ENCODE results near the gene P2RX7.

DNA sequence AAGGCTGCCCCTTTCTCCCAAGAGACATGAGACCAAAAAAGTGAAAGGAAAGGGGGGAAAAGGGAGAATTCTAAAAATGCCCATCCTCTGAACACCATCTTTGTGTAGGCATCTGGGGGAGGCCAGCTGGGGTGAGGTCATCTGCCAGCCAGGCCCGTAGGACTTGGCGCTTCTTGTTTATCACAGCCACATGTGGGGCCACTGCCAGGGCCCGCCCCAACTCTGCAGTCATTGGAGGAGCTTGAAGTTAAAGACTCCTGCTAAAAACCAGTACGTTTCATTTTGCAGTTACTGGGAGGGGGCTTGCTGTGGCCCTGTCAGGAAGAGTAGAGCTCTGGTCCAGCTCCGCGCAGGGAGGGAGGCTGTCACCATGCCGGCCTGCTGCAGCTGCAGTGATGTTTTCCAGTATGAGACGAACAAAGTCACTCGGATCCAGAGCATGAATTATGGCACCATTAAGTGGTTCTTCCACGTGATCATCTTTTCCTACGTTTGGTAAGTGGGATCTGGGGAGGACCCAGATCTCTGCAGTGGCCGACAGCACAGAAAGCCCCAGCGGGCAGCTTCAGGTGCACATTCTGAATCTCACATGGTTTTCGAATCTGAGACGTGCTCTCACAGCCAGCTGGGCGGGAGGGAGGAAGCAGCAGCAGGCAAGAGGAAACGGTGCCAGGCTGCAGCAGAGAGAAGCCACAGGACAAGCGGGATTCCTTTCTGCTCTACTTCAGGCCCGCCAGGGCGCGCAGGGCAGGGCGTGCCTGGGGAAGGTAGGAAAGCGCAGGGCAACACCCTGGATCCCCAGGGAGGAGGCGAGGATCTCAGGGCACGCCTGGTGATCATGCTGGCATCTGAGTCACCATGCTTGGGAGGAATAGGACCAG, at the start of gene P2RX7:
- TF ChIP-seq POLR2A (IDR thresholded peaks at IDR 0.05; ENCODE audit: low read depth, low read length) (no peak), POLR2AphosphoS5 (IDR thresholded peaks at IDR 0.05; ENCODE audit: low read depth, low read length) (no peak), POU2F2 (IDR thresholded peaks at IDR 0.05; ENCODE audit: low read depth, low read length) (no peak), TAF1 (IDR thresholded peaks at IDR 0.05; ENCODE audit: low read depth, low read length) (no peak)
